H1 (cell line): Measurements from ENCODE around the gene MBD1.
"Not testable (repeated sequence)": the region's sequence is repeated elsewhere in the genome, so short reads cannot be mapped to it uniquely, and the experiment has no call there.

Experiments used
- ASH2L ChIP-seq: fragments of 200-600, 300-600 bp; sonication (generic); IDR thresholded peaks from one replicate; pipeline ENCODE4 v1.7.1; 2017; ENCODE audit warnings: low read length
- ATF3 ChIP-seq: IDR thresholded peaks from 2 replicates; pipeline ENCODE4 v1.6.1; 2011; ENCODE audit warnings: low read depth, mild to moderate bottlenecking, low read length; ENCODE audit not compliant: insufficient read depth
- EZH2 ChIP-seq: fragments of 200-600 bp; sonication (generic); IDR thresholded peaks from 2 replicates; pipeline ENCODE4 v1.7.1; 2012; ENCODE audit warnings: low read depth, mild to moderate bottlenecking, moderate library complexity, low read length, inconsistent platforms; ENCODE audit not compliant: severe bottlenecking
- JUND ChIP-seq: IDR thresholded peaks from 2 replicates; pipeline ENCODE4 v1.6.1; 2011; ENCODE audit warnings: mild to moderate bottlenecking, improper control_type of control experiment, low read length
- POLR2A ChIP-seq, 2 experiments: IDR thresholded peaks; 1 replicate in 1 of 2; 2 replicates in 1 of 2; pipeline ENCODE4 v1.6.1; 2011; ENCODE audit warnings: low read depth in 2 of 2, low read length in 2 of 2, mild to moderate bottlenecking in 2 of 2; ENCODE audit errors: control extremely low read depth in 1 of 2
- POLR2AphosphoS5 ChIP-seq: IDR thresholded peaks from 2 replicates; pipeline ENCODE4 v1.6.1; 2011; ENCODE audit warnings: low read depth, low read length
- RAD21 ChIP-seq, 2 experiments: IDR thresholded peaks in 1 of 2; conservative IDR thresholded peaks in 1 of 2; 2 replicates each; pipeline ENCODE4 v1.6.1; 2011; ENCODE audit warnings: low read depth in 2 of 2, low read length in 2 of 2, improper control_type of control experiment in 1 of 2, inconsistent platforms in 1 of 2, mild to moderate bottlenecking in 1 of 2, moderate library complexity in 1 of 2
- RXRA ChIP-seq: IDR thresholded peaks from 2 replicates; pipeline ENCODE4 v1.6.1; 2011; ENCODE audit warnings: low read depth, mild to moderate bottlenecking, low read length, moderate library complexity; ENCODE audit not compliant: insufficient read depth
- SRF ChIP-seq: IDR thresholded peaks from 2 replicates; pipeline ENCODE4 v1.6.1; 2011; ENCODE audit warnings: mild to moderate bottlenecking, low read depth, low read length, moderate library complexity
- TF ChIP-seq, protein P1 (sequence below): IDR thresholded peaks from 2 replicates; pipeline ENCODE4 v1.6.1; 2012; ENCODE audit warnings: inconsistent platforms
- TF ChIP-seq, protein P2 (sequence below), 3 experiments: IDR thresholded peaks; 1 replicate in 2 of 3; 2 replicates in 1 of 3; pipeline versions ENCODE4 v1.5.1 to v1.6.1; 2011; ENCODE audit warnings: low read length in 3 of 3, mild to moderate bottlenecking in 3 of 3, inconsistent platforms in 2 of 3, low read depth in 1 of 3, moderate library complexity in 1 of 3; ENCODE audit not compliant: insufficient read depth in 1 of 3; ENCODE audit errors: control extremely low read depth in 1 of 3

DNA sequence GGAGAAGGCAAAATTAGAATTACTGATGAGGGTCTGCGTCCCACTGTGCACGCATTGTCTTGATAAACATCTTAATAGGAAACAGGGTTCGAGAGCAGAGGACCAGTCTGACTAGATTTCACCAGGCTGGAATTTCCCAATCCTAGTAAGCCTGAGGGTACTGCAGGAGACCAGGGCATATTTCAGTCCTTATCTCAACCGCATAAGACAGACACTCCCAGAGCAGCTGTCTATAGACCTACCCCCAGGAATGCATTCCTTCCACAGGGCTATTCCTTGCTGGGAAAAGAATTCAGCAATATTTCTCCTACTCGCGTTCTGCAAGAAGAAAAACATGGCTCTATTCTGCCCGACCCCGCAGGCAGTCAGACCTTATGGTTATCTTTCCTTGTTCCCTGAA lies 39.6 kb downstream of the MBD1 start:
- TF ChIP-seq, protein P1, sequence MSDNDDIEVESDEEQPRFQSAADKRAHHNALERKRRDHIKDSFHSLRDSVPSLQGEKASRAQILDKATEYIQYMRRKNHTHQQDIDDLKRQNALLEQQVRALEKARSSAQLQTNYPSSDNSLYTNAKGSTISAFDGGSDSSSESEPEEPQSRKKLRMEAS = not testable (repeated sequence)
- TF ChIP-seq POLR2A (IDR thresholded peaks at IDR 0.05; ENCODE audit: control extremely low read depth in 1 of 2, low read depth in 2 of 2, low read length in 2 of 2); EZH2; JUND; ATF3; ASH2L; RXRA; RAD21 (IDR thresholded peaks at IDR 0.05 in 1 of 2, conservative IDR thresholded peaks at IDR 0.05 in 1 of 2; ENCODE audit: low read depth in 2 of 2, low read length in 2 of 2); POLR2AphosphoS5; SRF: not testable (repeated sequence)
- TF ChIP-seq, protein P2, sequence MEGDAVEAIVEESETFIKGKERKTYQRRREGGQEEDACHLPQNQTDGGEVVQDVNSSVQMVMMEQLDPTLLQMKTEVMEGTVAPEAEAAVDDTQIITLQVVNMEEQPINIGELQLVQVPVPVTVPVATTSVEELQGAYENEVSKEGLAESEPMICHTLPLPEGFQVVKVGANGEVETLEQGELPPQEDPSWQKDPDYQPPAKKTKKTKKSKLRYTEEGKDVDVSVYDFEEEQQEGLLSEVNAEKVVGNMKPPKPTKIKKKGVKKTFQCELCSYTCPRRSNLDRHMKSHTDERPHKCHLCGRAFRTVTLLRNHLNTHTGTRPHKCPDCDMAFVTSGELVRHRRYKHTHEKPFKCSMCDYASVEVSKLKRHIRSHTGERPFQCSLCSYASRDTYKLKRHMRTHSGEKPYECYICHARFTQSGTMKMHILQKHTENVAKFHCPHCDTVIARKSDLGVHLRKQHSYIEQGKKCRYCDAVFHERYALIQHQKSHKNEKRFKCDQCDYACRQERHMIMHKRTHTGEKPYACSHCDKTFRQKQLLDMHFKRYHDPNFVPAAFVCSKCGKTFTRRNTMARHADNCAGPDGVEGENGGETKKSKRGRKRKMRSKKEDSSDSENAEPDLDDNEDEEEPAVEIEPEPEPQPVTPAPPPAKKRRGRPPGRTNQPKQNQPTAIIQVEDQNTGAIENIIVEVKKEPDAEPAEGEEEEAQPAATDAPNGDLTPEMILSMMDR (IDR thresholded peaks at IDR 0.05; ENCODE audit: control extremely low read depth in 1 of 3, insufficient read depth in 1 of 3, low read depth in 1 of 3, low read length in 3 of 3) = not testable (repeated sequence)
